GM12878 (cell line): ENCODE measurements around the gene ATP6V1C2. TPM values are rescaled to one million over a fixed set of nuclear protein-coding genes. Genes with fewer than 3 reads are reported as not detected.

Source experiments
- ATAC-seq: fragments of 200-7000 bp; cut with Tn5 transposase; 3 replicates; pipeline ENCODE4 v1.9.1; 2020; ENCODE audit warnings: mild to moderate bottlenecking, moderate library complexity
- BruUV-seq: library from RNA; stranded (reverse); fragments of 400-500 nt; replicated peaks from 2 replicates; lab custom pipeline; 2021; lab: Mats Ljungman, UMichigan
- CTCF ChIA-PET: fragments of 300-600 bp; sonication (Branson Sonifier 250); formaldehyde crosslinking; extraction: SDS; loops from one replicate; lab custom pipeline; 2021; ENCODE audit warnings: inconsistent platforms; lab: Yijun Ruan, JAX
- POLR2A ChIA-PET: fragments of 350-600 bp; formaldehyde crosslinking; extraction: SDS; loops from one replicate; lab custom pipeline; 2021; ENCODE audit warnings: inconsistent platforms; lab: Charles Lee
- RAD21 ChIA-PET: fragments of 300-600 bp; sonication (Branson Sonifier 250); formaldehyde crosslinking; loops from one replicate; lab custom pipeline; 2023; ENCODE audit warnings: antibody characterized with exemption; ENCODE audit not compliant: unreplicated experiment; lab: Charles Lee
- SMC1A ChIA-PET: fragments of 300-600 bp; sonication (Branson Sonifier 250); formaldehyde crosslinking; loops from one replicate; lab custom pipeline; 2023; ENCODE audit not compliant: unreplicated experiment, uncharacterized antibody; lab: Charles Lee
- DNase-seq: peaks from one replicate; pipeline ENCODE4 v3.0.0-alpha.2; 2011; ENCODE audit warnings: low read depth, low spot score
- FAIRE-seq: peaks from 3 replicates; lab custom pipeline; 2011; peaks lifted over from hg19 to GRCh38; lab: Jason Lieb, UNC
- H2AFZ ChIP-seq: 2 replicates; pipeline ENCODE4 v1.6.0; 2011; ENCODE audit warnings: low read depth, low read length, control low read depth; ENCODE audit not compliant: control insufficient read depth
- H3K27ac ChIP-seq: 2 replicates; pipeline ENCODE4 v1.5.1; 2011; ENCODE audit warnings: control low read depth; ENCODE audit not compliant: control insufficient read depth, insufficient read depth
- H3K27me3 ChIP-seq, 2 experiments: replicated peaks in 1 of 2; 2 replicates each; pipeline versions ENCODE4 v1.6.0 to v1.6.1; 2011; ENCODE audit warnings: low read length in 1 of 2; ENCODE audit not compliant: control insufficient read depth in 2 of 2, insufficient read depth in 2 of 2
- H3K36me3 ChIP-seq, 2 experiments: 2 replicates each; pipeline ENCODE4 v1.5.1; 2011; ENCODE audit warnings: low read length in 1 of 2; ENCODE audit not compliant: control insufficient read depth in 2 of 2, insufficient read depth in 2 of 2
- H3K4me1 ChIP-seq: 2 replicates; pipeline ENCODE4 v1.6.1; 2011; ENCODE audit warnings: mild to moderate bottlenecking, low read length, moderate library complexity, mixed read lengths; ENCODE audit not compliant: control insufficient read depth, insufficient read depth
- H3K4me2 ChIP-seq: 2 replicates; pipeline ENCODE4 v1.6.0; 2011; ENCODE audit warnings: control low read depth; ENCODE audit not compliant: control insufficient read depth, insufficient read depth
- H3K4me3 ChIP-seq: fragments of 200-600 bp; sonication (generic); 2 replicates; pipeline ENCODE4 v1.5.1; 2016
- H3K79me2 ChIP-seq: 2 replicates; pipeline ENCODE4 v1.6.0; 2011; ENCODE audit warnings: low read length; ENCODE audit not compliant: control insufficient read depth, insufficient read depth
- H3K9ac ChIP-seq: 2 replicates; pipeline ENCODE4 v1.8.0; 2011; ENCODE audit warnings: low read length, control low read depth, mixed read lengths; ENCODE audit not compliant: control insufficient read depth, insufficient read depth
- H3K9me3 ChIP-seq: replicated peaks from 3 replicates; pipeline ENCODE4 v1.5.1; 2011; ENCODE audit warnings: mild to moderate bottlenecking, low read length; ENCODE audit not compliant: control insufficient read depth, insufficient read depth
- H4K20me1 ChIP-seq: 2 replicates; pipeline ENCODE4 v1.6.0; 2011; ENCODE audit not compliant: control insufficient read depth, insufficient read depth
- DPF2 ChIP-seq: fragments of 450-650 bp; IDR thresholded peaks from 2 replicates; pipeline ENCODE4 v1.6.1; 2017; ENCODE audit warnings: mild to moderate bottlenecking
- FOXK2 ChIP-seq: fragments of 450-650 bp; IDR thresholded peaks from 2 replicates; pipeline ENCODE4 v1.6.1; 2017; ENCODE audit warnings: mild to moderate bottlenecking, moderate library complexity
- FOXM1 ChIP-seq: IDR thresholded peaks from 2 replicates; pipeline ENCODE4 v1.6.1; 2012; ENCODE audit warnings: low read depth, mild to moderate bottlenecking, inconsistent platforms, low read length, moderate library complexity
- IKZF2 ChIP-seq, 2 experiments: fragments of 450-650 bp; IDR thresholded peaks; 2 replicates each; pipeline ENCODE4 v1.6.1; 2017; ENCODE audit warnings: mild to moderate bottlenecking in 2 of 2, moderate library complexity in 2 of 2
- KAT2A ChIP-seq: conservative IDR thresholded peaks from 2 replicates; pipeline ENCODE4 v1.6.1; 2011; ENCODE audit warnings: low read depth, low read length; ENCODE audit not compliant: control insufficient read depth
- MEF2B ChIP-seq: fragments of 450-650 bp; IDR thresholded peaks from 2 replicates; pipeline ENCODE4 v1.6.1; 2018; ENCODE audit warnings: mild to moderate bottlenecking, moderate library complexity; ENCODE audit not compliant: partially characterized antibody, poor library complexity, severe bottlenecking
- NR2C1 ChIP-seq: fragments of 450-650 bp; IDR thresholded peaks from 2 replicates; pipeline ENCODE4 v1.6.1; 2017; ENCODE audit warnings: antibody characterized with exemption, mild to moderate bottlenecking, moderate library complexity
- PAX5 ChIP-seq: IDR thresholded peaks from 2 replicates; pipeline ENCODE4 v1.6.1; 2011; ENCODE audit warnings: low read depth, low read length, borderline replicate concordance
- POLR2AphosphoS2 ChIP-seq: IDR thresholded peaks from 2 replicates; pipeline ENCODE4 v1.6.1; 2011; ENCODE audit warnings: low read depth, mild to moderate bottlenecking, low read length, improper control_type of control experiment, moderate library complexity
- POU2F2 ChIP-seq: IDR thresholded peaks from 3 replicates; pipeline ENCODE4 v1.6.1; 2011; ENCODE audit warnings: low read depth, mild to moderate bottlenecking, low read length, borderline replicate concordance
- RCOR1 ChIP-seq: conservative IDR thresholded peaks from 2 replicates; pipeline ENCODE4 v1.6.1; 2012; ENCODE audit warnings: low read depth, low read length, improper control_type of control experiment
- SP1 ChIP-seq: IDR thresholded peaks from one replicate; pipeline ENCODE4 v1.6.1; 2011; ENCODE audit warnings: low read depth, low read length
- ZZZ3 ChIP-seq: IDR thresholded peaks from 2 replicates; pipeline ENCODE4 v1.6.1; 2011; ENCODE audit warnings: low read depth; ENCODE audit not compliant: control insufficient read depth, insufficient read length
- WGBS: methylation state at CpG from one replicate; pipeline ENCODE4 v1.1.6; 2016; ENCODE audit warnings: low lambda C conversion rate; ENCODE audit not compliant: insufficient replicate concordance, insufficient coverage; ENCODE audit errors: missing lambda C conversion rate; 5-methylcytosine and 5-hydroxymethylcytosine counted together
- in situ Hi-C: fragments of 300-500 bp; cut with MboI; formaldehyde crosslinking; loops from 9 replicates; pipeline ENCODE4 v1.14.3; 2018; ENCODE audit warnings: mixed read lengths
- intact Hi-C: fragments of 100-400 bp; cut with micrococcal nuclease; formaldehyde crosslinking; loops from one replicate; pipeline ENCODE4 v1.14.2; 2022; ENCODE audit not compliant: unreplicated experiment
- polyA plus RNA-seq, 11 experiments: library from polyadenylated mRNA; depleted of rRNA in 4 of 11; unstranded in 6 of 11; stranded (reverse) in 5 of 11; fragments of >200 nt; fragmentation: Nextera tagmentation in 4 of 11; fragmentation: Illumina TruSeq in 1 of 11; extraction: Ambion mirVana in 4 of 11; extraction: Trizol in 1 of 11; gene quantifications; 1 replicate in 1 of 11; 2 replicates in 10 of 11; pipeline versions ENCODE4 v1.2.1 to v1.2.3, GENCODE V29; 2011 to 2016; ENCODE audit warnings: inconsistent platforms in 2 of 11, missing spikeins in 2 of 11, low read depth in 1 of 11
- total RNA-seq, 4 experiments: library from RNA; depleted of rRNA in 3 of 4; stranded (reverse); fragments of >200 nt in 3 of 4; fragmentation: Illumina TruSeq in 1 of 4; extraction: Trizol in 1 of 4; gene quantifications; 2 replicates each; pipeline versions ENCODE4 v1.2.1 to v1.2.3, GENCODE V29; 2013 to 2021
- TF ChIP-seq, protein P1 (sequence below): IDR thresholded peaks from 2 replicates; pipeline ENCODE4 v1.6.1; 2012; ENCODE audit warnings: low read depth, low read length, improper control_type of control experiment

Gene ATP6V1C2
- total and polyA plus RNA-seq, 10 of the 15 experiments (the other 5 are each of a cell fraction or from before 2014, with no cell fraction given): 0.04 to 1.5 (median 0.24) TPM; not detected in 1

DNA sequence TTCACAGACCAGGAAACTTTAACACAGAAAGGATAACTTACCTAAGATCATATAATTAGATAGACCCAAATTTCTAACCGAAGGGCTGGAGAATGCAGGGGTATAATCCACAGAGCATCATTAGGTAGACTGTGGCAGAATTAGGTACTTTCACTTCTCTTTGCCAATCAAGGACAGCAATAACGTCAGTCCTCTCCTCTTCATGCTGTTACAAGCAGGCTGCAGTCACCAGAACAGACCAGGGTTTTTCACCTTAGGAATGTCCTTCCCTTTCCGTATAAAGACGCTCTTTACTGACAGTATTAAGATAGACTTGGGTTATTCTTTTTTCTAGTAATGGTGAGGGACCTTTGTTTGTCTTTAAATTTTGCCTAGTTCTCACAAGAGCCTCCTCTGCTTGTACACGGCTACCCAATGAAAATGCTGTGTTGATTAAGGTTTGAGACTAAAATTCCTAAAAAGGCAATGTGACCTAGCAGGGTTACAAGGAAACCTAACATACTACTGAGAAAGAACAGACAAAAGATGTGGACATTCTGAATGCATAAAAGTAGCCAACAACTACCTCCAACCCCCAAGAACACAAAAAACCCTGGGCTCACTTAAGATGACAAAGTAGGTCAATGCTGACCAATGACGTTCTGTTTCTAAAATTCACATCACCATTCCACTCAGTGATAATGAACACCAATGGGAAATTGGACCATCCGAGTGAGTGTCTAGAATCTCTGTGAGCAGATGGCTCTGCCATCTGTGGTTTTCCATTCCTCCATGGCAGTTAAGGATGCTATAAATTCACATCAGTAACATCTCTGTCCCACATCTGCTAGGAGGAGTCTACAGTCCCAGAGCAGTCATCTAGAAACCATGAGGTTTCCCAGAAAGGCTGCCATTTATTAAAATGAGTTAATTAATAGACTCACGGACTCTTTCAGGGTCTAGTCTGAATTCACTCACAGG lies 89.1 kb downstream of the ATP6V1C2 start (continued):
- TF ChIP-seq POLR2AphosphoS2: no peak
- peak; percentile 7; the same call in 1 of the 2 replicates for TF ChIP-seq PAX5
- TF ChIP-seq IKZF2 (IDR thresholded peaks at IDR 0.05): peak; percentile 13 to 44; a peak in 2 of 4 replicates

DNA sequence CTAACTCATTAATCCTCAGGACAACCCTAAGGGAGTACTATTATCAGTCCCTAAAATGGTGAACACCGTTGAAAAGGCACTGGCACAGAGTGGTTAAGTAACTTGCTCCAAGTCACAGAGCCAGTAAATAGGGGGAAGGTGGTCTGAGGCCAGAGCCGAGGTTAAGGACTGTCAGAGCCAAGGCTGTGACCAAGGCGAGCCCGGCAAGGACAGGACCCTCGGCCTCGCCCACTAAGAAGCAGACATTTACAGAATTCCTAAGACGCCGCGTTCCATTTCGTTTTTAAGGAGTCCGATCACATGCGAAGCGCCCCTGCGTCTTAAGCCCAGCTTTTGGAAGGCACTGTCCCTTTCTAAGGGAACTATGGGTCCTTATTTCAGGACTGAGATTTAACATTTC lies 90.1 kb downstream of the ATP6V1C2 start:
- WGBS: 0% methylated on average over 14 of the region's 14 CpGs
- Histone ChIP-seq H2AFZ (no peak overlapping the region), H3K4me1 (peaks cover 3% of the 10 kb centered on the region), H3K9me3 (no peaks in the 10 kb centered on the region), H3K27me3 (no peaks in the 10 kb centered on the region; a peak in 1 of 4 replicates), H3K4me3 (peak overlapping the region; percentile 90), H3K4me2 (peak overlapping the region; percentile 73), H3K9ac (peak overlapping the region; percentile 90), H3K79me2 (peaks cover 60% of the 10 kb centered on the region), H4K20me1 (0 out of 2 replicates have a peak, but pooled peaks cover 4% of the 10 kb centered on the region), H3K36me3 (0 out of 4 replicates have a peak, but pooled peaks cover 0 to 3% of the 10 kb centered on the region in 2 experiments), H3K27ac (peak overlapping the region; percentile 85)
- TF ChIP-seq KAT2A (no peak), DPF2 (no peak), FOXK2 (no peak), IKZF2 (IDR thresholded peaks at IDR 0.05) (no peak), MEF2B (no peak), ZZZ3 (no peak), RCOR1 (no peak), FOXM1 (no peak), SP1 (no peak), NR2C1 (no peak), POU2F2 (no peak)
- TF ChIP-seq, protein P1, sequence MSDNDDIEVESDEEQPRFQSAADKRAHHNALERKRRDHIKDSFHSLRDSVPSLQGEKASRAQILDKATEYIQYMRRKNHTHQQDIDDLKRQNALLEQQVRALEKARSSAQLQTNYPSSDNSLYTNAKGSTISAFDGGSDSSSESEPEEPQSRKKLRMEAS: no peak
- FAIRE-seq (no peak), ATAC-seq (no peak), DNase-seq (no peak)
- ChIA-PET SMC1A (interaction anchor here (0.9 to 1.1 kb wide), 2 partner anchors 11 to 18 kb away, joined by 3 read pairs; no protein-coding TSS in a partner anchor), POLR2A (interaction anchor here (0.5 to 1.8 kb wide), 4 partner anchors 20 to 123 kb away, joined by 3 to 7 read pairs (median 6); no protein-coding TSS in a partner anchor), CTCF (interaction anchor here (0.9 kb wide), 1 partner anchor 20 kb away, joined by 4 read pairs; no protein-coding TSS in a partner anchor), RAD21 (interaction anchor here (1.3 to 2.0 kb wide), 2 partner anchors 67 to 123 kb away, joined by 6 to 9 read pairs; no protein-coding TSS in a partner anchor)
- intact Hi-C loops: loop anchor here (2.0 to 10.0 kb wide), 3 partner anchors 19 to 933 kb away; partner anchors contain the start of genes LPIN1 and ODC1
- BruUV-seq: no TSS peak
- in situ Hi-C loops: no loop called here
